NOMO-1 treated with dmso at 0.1 percent for 144 hours (cell line): Measurements from ENCODE around the gene LSM12.
"Not testable (repeated sequence)": the region's sequence is repeated elsewhere in the genome, so short reads cannot be mapped to it uniquely, and the experiment has no call there.

Source experiments
- DNase-seq: peaks from one replicate; lab custom pipeline; 2025; ENCODE audit not compliant: unreplicated experiment; lab: John Stamatoyannopoulos, UW

Gene LSM12

DNA sequence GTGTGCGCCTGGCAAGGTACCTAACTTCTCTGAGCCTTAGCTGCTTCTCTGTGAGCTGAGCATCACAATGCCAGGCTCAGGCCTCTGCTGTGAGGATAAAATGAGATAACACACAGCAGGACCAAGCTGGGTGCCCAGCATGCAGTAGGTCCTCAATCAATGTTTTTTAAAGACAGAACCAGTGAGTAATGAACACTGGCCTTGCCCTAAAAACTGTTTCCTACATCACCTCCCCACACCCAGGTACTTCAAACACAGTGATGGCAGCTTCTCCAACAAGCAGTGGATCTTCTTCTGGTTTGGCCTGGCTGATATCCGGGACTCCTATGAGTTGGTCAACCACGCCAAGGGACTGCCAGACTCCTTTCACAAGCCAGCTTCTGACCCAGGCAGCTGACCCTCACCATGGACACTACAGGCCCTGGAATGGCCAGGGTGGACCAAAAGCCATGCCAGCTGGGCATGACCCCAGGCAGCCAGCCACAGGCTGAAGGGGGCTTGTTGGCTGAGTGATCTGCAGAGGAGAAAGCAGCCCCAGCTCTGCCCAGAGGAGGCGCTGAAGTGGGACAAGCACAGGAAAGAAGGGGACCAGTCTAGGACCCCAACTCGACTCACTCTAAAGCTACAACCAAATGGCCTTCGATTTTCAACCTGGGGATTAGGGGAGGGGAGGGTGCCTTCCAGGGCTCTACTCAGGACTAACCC is 58.1 kb downstream of the LSM12 start:
- no peak for DNase-seq

DNA sequence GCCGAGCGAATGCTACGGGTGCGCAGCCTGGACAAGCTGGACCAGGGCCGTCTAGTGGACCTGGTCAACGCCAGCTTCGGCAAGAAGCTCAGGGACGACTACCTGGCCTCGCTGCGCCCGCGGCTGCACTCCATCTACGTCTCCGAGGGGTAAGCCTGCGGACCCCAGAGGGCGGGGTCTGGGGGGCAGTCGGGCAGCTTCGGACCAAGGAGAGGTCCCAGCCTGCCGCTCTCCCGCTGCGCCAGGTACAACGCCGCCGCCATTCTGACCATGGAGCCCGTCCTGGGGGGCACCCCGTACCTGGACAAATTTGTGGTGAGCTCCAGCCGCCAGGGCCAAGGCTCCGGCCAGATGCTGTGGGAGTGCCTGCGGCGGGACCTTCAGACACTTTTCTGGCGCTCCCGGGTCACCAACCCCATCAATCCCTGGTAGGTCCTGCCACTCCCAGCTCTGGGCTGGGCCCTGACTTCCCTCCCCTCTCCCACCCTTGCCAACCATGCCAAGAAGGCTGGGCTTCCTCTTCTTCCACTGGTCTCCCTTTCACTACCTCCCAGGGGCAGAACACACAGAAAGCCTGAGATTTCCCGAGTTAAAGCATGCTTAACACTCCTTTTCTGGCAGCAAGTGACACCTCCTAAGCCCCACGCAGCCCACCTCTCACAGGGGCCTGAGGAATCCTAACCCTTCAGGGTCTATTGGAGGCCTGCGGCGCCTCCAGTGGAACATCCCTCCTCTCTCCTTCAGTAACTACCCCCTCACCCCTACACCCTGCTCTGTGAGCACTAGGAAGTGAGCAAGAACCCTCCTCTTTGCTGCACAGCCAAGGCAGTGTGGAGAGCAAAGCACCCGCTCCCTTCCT is 58.9 kb downstream of the LSM12 start:
- no peak for DNase-seq

DNA sequence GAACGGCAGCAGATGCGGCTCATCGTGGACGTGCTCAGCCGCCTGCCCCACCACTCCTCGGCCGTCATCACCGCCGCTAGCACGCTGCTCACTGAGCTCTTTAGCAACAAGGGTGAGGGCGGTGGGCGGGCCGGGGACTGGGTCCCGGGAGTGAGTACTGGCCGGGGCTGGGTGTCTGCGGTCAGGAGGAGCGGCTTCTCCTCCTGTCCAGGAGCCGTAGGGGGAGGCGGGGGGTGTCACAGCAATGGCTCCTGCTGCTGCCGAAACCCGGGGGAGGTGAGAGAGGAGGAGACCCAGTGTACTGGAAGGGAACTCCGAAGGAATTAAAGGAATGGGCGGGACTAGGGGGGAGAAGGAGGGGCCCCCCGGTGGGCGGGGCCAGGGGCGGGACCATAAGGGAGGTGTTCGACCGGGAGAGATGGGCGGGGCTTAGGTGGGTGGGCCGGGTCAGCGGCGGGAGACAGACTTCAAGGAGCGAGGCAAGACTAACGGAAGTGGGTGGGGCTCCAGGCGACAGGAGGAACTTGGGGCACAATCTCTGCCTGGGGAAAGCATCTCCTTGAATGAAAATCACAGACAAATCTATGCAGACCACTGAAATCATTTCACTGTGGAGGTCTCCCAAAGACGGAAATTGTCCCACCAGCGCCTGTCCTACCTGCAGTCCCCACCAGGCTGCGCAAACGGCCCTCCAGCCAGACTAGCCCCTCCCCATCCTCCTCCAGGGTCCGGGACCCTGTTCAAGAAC is 59.7 kb downstream of the LSM12 start:
- peak; percentile 94 for DNase-seq

DNA sequence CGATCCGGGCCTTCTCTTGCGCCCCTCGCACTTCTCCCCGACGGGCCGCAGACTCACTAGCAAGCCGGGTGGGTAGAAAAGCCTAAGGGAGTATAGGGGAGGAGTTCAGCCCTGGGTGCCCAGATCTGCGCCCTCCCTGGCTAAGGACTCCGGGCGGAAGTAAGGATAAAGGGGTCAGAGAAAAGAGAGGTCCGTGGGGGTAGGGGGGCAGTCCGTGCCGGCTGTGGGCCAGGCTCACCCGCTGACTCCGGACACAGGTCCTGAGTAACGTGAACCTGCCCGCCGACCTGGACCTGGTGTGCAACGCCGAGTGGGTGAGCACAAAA is 60.2 kb downstream of the LSM12 start:
- DNase-seq = no peak

DNA sequence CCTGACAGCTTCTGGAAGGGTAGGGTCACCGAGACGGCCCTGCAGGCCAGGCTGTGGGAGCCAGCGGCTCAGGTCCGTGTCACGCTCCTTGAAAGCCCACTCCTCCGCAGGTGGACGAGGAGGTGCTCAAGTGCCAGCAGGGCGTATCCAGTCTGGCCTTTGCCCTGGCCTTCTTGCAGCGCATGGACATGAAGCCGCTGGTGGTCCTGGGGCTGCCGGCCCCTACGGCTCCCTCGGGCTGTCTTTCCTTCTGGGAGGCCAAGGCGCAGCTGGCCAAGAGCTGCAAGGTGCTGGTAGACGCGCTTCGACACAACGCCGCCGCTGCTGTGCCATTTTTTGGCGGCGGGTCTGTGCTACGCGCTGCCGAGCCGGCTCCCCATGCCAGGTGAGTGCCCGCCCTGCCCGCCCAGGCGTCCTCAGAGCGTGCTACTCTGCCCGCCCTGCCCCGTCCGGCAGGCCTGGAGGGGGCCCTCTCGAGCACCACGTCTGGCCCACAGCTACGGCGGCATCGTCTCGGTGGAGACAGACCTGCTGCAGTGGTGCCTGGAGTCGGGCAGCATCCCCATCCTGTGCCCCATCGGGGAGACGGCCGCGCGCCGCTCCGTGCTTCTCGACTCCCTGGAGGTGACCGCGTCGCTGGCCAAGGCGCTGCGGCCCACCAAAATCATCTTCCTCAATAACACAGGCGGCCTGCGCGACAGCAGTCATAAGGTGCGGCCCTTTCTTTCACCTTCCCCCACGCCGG is 60.8 kb downstream of the LSM12 start:
- no peak for DNase-seq

DNA sequence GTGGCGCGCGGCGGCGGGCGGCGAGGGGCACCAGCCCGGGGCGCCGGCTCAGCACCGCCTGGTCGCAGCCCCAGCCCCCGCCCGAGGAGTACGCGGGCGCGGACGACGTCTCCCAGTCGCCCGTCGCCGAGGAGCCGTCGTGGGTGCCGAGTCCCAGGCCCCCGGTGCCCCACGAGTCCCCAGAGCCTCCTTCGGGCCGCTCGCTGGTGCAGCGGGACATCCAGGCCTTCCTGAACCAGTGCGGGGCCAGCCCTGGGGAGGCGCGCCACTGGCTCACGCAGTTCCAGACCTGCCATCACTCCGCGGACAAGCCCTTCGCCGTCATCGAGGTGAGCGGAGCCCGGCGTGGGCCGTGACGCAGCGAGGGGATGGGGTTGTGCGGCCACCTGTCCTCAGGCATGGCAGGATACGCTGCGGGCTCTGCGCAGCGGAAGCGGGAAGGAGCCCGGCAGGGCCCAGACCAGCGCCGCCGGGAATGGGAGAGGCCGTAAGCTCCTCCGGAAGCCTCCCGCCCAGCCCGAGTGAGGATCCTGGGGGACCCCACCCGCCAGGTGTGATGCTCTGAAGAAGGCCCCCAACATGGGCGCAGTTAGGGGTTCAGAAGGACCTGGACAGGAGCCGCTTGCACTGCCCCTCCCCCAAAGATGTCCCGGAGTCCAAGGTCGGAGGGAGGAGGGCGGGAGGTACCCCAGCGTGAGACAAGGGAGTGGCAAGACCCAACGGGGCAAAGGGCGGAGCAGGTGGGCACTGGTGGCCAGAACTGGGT is 61.5 kb downstream of the LSM12 start:
- no peak for DNase-seq

DNA sequence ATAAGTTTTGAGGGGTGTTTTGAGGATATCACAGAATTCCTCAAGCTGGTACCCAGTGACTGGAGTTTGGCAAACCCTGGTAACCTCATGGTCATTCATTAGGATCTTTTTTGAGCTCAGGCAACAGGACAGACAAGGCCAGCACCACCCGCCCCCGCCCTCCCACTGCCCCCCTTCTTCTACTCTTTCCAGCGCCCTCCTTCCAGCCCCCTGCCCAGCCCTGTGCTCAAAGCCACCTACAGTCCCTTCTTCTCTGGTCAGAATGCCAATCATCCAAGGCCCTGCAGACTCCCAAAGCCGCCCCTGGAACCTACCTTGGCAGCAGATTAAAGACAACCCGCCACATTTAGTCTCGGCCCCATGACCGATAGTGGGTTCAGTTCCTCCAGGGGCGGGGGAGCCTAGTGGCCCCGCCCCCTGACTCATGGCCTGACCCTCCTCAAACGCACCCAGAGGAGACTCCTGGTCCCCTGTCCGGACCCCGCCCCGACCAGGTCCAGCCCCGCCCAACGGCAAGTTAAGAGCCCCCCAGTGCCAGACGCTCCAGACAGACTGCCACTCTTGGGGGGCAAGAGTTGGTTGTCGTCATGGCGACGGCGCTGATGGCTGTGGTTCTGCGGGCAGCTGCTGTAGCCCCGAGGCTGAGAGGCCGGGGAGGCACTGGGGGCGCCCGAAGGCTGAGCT is 62.3 kb downstream of the LSM12 start, which contains the start of gene NAGS:
NAGS (plus strand) TSS at position 546 of the 684 bp plus-strand sequence; CDS start at position 588, 42 bp downstream.
- DNase-seq = no peak

DNA sequence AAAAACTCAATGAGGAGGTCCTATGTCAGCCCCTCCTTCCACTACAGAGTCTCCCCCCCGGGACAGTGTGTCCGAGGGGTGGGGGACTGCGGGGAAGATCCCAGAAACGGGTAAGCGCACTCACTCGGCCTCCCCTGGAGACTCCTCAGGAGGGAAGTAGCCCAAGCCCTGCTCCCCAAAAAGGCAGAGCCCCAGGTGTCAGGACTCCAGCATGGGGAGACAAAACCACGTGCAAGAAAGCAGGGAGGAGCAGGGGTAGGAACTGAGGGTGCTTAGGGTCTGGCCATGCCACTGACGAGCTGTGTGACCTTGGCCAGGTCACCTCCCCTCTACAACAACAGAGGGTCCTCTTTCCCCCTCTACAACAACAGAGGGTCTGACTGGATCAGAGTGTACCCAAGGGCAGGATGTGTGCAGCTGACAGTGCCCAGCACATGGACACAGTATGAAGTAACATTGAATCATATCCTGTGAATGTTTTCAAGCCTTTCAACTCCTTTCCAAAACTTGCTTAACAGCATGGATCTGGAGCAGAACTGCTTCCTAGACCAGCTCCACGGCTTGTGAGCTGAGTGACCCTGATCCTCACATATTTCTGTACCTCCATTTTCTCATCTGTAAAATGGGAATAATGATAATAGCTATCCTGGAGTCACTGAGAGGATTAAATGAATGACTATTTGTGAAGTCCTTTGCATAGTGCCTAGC is 64.2 kb downstream of the LSM12 start:
- DNase-seq = no peak

DNA sequence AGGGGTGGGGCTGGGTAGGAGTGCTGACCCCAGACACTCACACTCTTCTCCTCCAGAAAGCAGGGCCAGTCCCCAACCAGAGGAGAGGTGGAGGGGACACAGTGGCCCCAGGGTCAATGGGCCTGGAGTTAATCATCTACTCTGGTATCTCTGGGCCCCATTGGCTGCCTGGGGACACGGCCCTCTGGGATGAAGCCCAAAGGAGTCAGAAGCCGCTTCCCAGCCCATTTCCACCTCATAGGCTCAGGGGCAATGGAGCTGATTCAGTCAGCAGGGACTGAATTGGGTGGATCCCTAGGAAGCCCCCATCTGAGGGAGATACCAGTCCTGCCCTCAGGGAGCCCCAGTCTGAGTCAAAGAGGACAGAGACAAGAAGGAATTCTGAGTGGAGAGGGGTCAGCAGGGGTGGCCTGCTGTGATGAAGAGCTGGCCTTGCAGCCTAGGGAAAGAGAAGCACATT is 65.0 kb downstream of the LSM12 start:
- DNase-seq = no peak

DNA sequence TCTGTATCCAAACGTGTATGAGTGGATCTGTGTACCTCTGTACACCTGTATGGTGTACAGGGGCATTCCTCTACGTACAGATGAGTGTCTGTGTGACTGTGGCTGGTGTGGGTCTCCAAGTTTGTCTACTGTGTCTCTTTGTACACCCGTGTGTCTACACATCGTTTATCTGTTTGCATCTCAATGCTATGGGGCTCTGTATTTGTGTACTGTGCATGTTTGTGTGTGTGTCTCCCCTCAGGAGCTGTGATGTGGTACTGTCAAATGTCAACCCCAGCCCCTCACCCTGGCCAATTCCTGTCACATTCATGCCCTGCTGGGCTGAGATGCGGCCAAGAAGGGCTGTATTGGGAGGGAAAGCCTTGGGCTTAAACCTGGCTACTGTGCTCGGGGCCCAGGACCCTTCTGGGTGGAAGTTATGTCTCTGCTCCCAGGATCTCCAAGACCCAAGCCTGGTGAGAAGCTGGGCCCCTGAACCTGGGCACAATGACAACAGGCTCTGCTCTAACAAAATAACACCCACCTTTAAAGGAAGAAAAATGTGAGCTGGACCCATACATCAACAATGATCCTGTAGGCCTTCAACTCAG is 65.5 kb downstream of the LSM12 start:
- DNase-seq = no peak

DNA sequence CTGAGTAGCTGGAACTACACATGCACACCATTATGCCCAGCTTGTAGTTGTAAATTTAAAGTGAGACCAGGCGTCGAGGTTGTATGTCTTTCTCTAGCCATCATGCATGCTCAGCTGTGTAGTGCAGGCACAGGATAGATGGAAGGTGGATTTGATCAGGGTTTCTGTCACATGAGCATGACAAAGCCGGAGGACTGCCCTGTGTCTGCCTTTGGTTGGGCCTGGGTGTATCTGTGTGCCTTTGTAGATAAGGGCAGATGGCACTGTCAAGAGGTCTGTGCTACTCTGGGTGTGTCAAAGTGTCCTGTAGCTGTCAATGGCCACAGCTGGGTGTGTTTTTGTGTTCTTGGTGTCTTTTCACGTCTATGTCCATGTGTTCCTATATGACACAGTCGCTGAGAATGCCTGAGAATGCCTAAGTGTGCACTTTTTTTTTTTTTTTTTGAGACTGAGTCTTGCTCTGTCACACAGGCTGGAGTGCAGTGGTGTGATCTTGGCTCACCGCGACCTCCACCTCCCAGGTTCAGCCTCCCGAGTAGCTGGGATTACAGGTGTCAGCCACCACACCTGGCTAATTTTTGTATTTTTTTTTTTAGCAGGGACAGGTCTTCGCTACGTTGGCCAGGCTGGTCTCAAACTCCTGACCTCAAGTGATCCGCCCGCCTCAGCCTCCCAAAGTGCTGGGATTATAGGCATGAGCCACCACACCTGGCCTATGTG is 66.2 kb downstream of the LSM12 start:
- DNase-seq = no peak

DNA sequence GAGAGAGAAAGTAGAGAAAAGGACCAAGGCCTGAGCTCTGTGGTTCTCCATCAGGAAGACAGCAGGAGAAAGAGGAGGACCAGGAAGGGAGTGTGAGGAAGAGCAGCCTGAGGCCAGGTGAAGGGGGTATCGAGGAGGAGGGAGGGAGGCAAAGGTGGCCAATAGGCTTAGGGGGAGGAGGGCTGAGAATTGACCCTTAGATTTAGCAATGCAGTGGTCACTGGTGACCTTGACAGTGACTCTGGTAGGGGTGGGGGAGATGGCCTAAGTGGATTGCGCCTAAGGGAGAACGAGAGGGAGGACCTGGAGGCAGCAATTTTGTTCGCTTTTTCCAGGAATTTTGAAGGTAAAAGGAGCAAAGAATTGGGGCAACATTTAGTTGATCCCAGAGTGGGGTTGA is 67.4 kb downstream of the LSM12 start:
- no peak for DNase-seq

DNA sequence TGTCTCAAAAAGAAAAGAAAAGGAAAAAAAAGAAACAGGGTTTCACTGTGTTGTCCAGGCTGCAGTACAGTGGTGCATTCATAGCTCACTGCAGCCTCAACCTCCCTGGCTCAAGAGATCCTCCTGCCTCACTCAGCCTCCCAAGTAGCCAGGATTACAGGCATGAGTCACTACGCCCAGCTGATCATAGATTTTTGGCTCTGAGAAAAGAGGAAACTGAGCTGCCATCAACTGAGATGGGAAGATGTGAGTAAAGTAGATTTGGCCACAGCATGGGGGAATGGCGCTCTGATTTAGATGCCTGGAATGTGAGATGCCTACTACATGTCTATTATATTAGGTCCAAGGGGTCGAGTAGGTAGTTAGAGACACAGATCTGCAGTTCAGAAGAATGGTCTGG is 67.9 kb downstream of the LSM12 start:
- DNase-seq = peak; percentile 15

DNA sequence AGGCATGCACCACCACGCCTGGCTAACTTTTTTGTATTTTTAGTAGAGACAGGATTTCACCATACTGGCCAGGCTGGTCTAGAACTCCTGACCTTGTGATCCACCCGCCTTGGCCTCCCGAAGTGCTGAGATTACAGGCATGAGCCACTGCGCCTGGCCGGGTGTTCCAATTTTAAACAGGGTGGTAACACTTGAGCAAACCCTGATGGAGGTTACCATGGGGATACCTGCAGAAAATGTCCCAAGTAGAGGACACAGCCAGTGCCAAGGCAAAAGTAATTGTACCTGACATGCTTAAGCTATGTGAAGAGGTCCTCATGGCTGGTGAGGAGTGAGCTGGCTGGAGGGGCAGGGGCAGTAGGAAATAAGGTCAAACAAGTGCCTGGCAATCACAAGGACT is 69.3 kb downstream of the LSM12 start:
- not testable (repeated sequence) for DNase-seq

DNA sequence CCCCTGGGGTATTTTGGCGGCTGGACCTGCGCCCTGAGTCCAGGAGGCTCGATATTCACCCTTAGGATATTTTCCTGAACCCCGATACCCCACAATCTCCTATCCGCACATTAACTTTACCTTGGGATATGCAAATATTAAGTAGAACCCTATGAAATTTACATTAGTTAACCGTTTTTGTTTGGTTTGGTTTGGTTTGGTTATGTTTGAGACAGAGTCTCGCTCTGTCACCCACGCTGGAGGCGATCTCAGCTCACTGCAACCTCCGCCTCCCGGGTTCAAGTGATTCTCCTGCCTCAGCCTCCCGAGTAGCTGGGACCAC is 71.4 kb downstream of the LSM12 start:
- DNase-seq = no peak

DNA sequence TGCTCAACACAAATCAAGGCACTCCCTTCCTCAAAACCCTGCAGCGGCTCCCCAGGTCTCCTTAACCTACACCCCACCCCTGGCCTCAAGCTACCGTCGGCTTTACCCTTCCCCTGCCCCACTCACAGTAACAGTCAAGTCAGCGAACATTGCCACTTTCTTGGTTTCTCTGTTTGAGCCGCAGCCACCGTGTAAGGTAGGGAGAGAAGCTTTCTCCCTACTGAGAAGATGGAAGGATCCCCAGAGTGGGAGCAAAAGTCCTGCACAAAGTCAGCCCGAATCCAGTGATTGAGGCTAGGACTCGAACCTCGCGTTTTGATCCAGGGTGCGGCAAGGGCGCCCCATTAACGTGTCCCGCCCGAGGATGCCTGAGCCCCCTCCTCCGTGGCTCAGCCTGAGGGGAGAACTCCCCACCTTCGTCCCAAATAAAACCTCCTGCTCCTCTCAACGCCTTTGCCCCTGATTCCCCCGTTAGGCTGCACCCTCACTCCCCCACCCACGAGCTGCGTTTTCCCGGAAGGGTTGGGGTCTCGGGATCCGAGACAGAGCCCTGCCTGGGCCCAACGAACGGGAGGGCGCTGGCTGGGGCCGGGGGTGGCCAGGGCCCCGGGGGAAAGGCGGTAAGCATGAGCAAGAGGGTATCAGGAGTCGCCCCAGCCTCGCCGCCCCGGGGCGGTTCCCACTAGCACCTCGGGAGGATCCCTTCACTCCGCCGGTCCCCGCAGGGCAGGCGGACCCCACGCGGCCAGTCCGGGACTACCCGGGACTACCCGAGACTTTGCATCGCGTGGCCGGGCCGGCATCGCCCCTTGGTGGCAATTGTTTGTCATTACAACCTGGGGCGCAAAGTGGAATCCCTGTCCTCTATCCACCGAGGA is 72.0 kb downstream of the LSM12 start:
- no peak for DNase-seq

DNA sequence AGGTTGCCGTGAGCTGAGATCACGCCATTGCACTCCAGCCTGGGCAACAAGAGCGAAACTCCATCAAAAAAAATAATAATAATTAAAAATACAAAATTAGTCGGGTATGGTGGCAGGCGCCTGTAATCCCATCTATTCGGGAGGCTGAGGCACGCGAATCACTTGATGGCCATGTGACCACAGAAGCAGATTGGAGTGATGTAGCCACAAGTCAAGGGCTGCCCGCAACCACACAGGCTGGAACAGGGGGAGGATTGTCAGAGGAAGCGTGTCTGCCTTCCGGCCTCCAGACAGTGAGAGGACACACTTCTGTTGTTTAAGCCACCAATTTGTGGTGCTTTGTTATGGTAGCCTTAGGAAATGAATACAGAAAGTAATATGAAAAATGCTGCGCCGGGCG is 73.8 kb downstream of the LSM12 start:
- no peak for DNase-seq
